ENCODE data around the gene RAMP1.

RAMP1 gene

DNA sequence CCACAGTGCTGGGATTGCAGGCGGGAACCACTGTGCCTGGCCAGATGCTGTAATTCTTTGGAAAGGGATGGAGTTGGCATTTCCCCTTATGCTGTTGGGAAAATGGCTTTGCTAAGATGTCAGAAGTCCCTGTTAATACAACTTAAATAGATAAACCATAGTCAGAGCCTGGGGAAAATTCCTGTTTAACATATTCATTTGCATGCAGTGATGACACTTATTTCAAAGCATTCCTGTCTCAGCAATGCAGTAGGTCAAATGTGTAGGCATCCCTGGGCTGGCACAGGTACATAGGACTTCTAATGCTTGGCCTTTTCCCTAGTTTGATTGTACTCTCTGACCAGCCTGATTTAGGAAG, 38.6 kb downstream of the RAMP1 start:
- DNase-seq = no peak

GRCh38 chr2:237900891-237901831, 41.7 kb downstream of the RAMP1 start:
- no peak for DNase-seq

GRCh38 chr2:237901932-237902850, 42.8 kb downstream of the RAMP1 start:
- no peak for DNase-seq

DNA sequence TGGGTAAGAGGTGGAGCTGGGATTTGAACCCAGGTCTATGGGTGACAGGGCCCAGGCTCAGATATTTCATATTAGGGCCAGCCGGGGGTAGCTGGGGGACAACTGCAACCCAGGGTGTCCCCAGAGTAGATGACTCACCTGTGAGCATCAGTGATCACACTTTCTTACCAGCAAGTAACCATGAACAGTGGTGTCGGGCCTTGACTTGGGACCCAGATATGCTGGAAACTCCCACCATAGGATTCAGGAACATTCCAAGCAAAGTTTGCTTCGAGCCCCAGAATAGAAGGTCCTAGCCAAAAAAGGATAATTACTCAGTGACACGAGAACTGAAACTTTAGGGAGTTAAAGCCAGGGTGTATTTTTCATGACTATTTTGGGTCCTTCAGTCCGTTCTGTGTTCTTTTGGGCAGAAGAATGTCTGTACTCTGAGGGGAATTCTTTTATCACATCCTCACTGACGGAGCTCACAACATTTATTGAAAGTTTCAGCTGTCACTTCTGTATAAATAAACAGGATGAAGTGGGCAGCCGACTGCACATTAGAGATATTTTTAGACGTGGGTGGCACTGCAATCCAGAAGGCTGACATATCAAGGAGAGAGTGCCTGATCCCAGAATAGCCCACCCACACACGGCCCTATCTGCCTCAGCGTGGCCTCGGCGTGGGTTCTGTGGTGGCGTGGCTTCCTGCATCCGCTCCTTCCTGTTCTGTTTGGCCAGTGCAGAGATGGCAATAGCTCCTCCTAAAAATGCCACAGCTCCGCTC, 45.6 kb downstream of the RAMP1 start:
- DNase-seq = no peak

GRCh38 chr2:237907144-237907543, 47.7 kb downstream of the RAMP1 start:
- no peak for DNase-seq

DNA sequence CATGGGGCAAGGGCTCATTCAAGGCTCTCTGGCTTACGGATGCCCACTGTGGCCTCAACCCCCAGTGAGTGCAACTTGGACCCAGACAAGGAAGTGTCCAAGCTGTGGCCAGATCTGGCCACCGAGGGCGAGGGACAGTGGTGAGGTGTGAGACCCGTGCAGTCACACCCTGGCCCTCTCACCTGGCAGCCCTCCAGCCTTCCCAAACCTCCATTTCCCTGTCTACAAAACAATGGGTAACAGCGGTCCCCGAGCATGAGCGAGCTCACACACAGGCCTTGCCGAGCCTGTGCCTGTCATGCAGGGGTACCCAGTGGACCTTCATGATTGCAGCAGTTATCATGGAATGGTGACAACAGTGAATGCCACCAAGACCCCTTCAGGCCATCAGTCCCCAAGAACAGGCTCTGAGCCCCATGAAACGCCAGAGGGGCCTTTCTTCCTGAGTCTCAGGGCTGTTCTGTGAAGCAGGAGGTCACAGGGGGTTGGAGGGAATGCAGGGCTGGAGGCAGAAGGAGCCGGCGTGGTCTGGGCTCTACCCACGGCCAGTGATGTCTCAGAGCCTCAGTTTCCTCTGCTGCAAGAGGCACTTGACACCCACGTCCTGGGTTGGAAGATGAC, 49.8 kb downstream of the RAMP1 start:
- no peak for DNase-seq

GRCh38 chr2:237909801-237910475, 50.5 kb downstream of the RAMP1 start:
- DNase-seq = no peak

DNA sequence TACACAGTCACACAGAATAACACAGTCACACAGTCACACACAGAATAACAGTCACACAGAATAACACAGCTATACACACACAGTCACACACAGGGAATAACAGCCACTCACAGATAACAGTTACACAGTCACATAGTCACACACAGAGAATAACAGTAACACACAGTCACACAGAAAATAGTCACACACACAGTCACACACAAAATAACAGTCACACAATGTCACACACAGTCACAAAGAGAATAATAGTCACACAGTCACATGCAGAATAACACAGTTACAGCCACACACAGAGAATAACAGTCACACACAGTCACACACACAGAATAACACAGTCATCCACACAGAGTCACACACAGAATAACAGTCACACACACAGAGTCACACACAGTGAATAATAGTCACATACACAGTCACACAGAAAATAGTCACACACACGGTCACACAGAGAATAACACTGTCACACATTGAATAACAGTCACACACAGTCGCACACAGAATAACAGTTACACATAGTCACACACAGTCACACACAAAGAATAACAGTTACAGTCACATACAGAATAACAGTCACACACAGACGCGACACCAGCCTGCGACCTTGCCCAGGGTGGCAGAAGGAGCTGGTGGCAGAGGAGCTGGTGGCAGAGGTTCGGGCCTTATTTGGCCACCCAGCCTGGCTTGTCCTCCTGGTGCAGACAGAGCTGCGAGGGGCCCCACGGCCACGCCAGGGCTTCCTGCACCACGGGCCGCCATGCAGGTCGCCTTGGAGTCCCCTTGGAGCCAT, 51.3 kb downstream of the RAMP1 start:
- no peak for DNase-seq

- no peak for DNase-seq
Measured at GRCh38 chr2:237911363-237912017, 52.1 kb downstream of the RAMP1 start.

DNA sequence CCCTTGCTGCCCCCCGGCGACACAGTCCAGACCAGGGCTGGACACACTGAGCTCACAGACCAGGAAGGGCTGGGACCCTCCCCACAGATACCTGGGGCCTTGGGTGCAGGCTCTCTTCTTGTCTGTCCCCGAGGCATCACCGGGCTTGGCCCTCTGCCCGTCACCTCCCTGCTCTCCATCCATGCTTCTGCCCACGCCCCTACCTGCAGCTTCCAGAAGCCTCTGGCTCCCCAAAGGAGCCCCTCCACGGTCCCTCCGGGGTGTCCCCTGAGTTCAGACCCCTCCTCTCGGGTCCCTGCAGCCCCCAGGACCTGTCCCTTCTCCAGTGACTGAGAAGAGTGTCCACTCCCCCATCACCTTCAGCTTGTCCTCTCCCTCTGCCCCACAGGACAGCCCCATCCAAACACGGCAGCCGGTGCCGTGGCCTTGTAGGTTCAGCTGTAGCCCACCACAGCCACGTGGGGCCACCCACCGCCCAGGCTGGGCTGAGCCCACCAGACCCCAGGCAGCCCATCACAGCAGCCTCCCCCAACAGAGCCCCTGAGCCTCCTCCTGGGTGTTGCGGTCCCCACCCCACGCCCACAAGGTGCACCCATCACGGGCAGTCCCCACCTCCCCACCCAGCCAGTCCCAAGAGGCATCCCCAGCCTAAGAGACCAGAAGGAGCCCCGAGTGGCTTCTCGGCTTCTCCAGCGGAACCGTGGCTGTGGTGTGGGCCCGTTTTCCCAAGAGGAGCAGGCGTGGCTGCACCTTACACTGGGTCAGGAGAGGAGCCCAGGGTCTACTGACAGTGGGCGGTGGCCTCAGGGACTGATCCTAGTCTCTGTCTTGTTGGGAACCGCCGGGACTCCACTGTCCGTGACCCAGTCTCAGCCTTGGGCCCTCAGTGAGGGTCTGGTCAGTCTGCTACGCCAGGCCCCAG, 53.1 kb downstream of the RAMP1 start:
- no peak for DNase-seq

DNA sequence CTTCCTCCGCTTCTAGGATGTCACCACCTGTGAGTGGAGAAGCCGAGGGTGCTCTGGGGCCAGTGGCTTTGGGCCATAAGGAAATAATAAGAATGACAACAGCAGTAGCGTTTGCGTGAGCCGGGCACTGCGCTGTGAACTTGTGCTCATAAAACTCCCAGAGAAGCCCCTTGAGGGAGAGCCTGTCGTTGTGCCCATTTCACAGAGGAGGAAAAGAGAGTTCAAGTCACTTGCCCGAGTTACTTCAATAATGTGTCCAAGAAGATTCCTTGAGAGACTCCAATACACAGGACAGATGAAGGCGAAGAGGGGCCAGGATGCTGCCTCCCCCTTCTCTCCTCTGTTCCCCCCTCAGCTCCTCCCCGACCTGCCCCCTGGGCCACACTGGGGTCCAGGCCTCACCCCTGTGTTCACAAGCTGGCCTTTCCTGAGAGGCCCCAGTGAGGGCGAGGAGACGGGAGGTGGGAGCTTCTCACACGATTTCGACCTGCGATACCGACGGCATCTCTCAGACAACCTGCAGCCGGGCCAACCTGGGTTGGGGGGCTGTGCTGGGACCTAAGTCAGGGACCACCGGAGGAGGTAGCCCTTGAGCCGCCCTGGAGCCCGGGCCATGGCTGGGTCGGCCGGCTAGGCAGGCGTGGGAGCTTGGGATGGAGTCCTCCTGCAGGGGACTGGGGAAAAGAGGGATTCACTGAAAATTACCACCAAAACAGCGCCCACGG, 53.9 kb downstream of the RAMP1 start:
- no peak for DNase-seq

- no peak for DNase-seq
Measured at GRCh38 chr2:237915576-237915975, 56.2 kb downstream of the RAMP1 start.

- no peak for DNase-seq
Measured at GRCh38 chr2:237916296-237916695, 56.9 kb downstream of the RAMP1 start.

GRCh38 chr2:237917696-237918374, 58.4 kb downstream of the RAMP1 start:
- no peak for DNase-seq

GRCh38 chr2:237919593-237919992, 60.2 kb downstream of the RAMP1 start:
- no peak for DNase-seq

DNA sequence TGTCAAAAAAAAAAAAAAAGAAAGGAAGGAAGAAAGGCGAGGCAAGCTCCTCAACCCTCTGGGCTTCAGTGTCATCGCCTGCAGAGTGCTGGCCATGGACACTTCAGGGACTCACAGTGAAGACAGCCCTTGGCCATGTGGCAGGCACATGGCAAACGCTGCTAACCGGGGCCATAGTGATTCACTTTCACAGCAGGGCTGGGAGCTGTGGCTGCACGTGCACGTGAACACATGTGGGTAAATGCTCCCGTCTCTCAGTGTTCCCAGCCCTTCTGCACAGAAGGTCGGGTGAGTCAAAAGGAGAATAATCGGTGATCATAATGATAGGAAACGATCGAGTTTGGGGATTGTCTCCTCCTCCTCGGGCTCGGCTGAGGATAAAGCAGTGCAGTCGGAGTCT, 61.2 kb downstream of the RAMP1 start:
- DNase-seq = no peak

DNA sequence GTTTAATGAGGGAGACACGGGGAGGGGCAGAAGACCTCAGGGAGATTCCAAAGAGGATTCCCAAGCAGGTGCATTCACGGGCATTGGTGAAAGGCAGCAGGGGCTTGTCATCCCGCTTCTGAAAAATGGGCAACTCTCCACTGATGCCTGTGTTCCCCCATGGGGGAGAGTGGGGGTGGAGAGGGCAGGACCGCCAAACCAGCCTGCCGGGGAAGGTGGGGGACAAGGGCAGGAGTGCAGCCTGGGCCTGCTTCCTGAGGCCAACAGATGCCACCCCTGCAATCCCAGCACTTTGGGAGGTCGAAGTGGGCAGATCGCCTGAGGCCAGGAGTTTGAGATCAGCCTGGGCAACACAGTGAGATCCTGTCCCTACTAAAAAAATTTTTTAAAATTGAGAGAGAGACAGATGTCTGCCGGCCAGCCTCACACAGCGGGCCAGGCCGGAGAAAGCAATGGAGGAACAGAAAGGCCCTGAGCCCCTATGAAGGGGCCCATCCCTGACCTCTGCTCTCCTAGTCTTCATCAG, 62.6 kb downstream of the RAMP1 start:
- DNase-seq = no peak
